ENCODE measurements around the gene CEPT1.
"Not testable (repeated sequence)": the region's sequence is repeated elsewhere in the genome, so short reads cannot be mapped to it uniquely, and the experiment has no call there.

CEPT1 gene

GRCh38 chr1:111213412-111213811 is 73.4 kb downstream of the CEPT1 start:
- H3K27ac ChIP-seq, result no peak overlapping the region
- TF ChIP-seq CTCF (conservative IDR thresholded peaks at IDR 0.05) (no peak), ZFX (IDR thresholded peaks at IDR 0.05) (no peak)

GRCh38 chr1:111214074-111214801 is 74.2 kb downstream of the CEPT1 start:
- H3K27ac ChIP-seq, result no peak overlapping the region
- TF ChIP-seq ZFX (IDR thresholded peaks at IDR 0.05) (no peak), CTCF (conservative IDR thresholded peaks at IDR 0.05) (no peak)

GRCh38 chr1:111214884-111215283 is 74.9 kb downstream of the CEPT1 start:
- TF ChIP-seq ZFX (IDR thresholded peaks at IDR 0.05) (no peak), CTCF (conservative IDR thresholded peaks at IDR 0.05) (no peak)
- no peak overlapping the region for H3K27ac ChIP-seq

GRCh38 chr1:111215285-111215684 is 75.3 kb downstream of the CEPT1 start:
- H3K27ac ChIP-seq, result not testable (repeated sequence)

- no peak overlapping the region for H3K27ac ChIP-seq
- TF ChIP-seq ZFX (IDR thresholded peaks at IDR 0.05) (no peak), CTCF (conservative IDR thresholded peaks at IDR 0.05) (no peak)
Observed at GRCh38 chr1:111216751-111217150, 76.7 kb downstream of the CEPT1 start.

- no peak for TF ChIP-seq ZFX (IDR thresholded peaks at IDR 0.05)
- no peak for TF ChIP-seq CTCF (conservative IDR thresholded peaks at IDR 0.05)
- no peak overlapping the region for H3K27ac ChIP-seq
Observed at GRCh38 chr1:111217183-111217910, 77.3 kb downstream of the CEPT1 start.

- TF ChIP-seq ZFX (IDR thresholded peaks at IDR 0.05) (no peak), CTCF (conservative IDR thresholded peaks at IDR 0.05) (no peak)
- H3K27ac ChIP-seq, result no peak overlapping the region
Observed at GRCh38 chr1:111218701-111219556, 78.9 kb downstream of the CEPT1 start.
